Measurements from ENCODE around the gene MORN1.

DNA sequence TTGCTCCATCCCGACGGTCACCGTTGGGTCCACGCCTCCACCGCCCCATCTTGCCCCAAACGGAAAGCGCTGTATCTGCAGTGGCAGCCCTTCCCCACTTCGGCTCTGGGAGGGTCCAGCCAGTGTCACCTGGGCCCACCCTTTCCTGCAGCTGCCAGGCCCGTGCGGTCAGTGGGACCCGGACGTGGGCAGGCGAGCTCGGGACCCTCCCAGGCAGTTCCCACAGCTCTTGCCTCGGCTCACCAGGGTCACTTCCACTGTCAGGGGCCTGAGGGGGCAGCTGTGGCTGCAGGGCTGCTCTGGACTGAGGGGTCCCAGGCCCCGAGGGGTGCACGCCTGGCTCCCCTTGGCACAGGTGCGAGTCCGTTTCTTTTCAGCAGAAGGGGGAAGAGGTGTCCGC lies 82.5 kb downstream of the MORN1 start:
- no peak for TF ChIP-seq POLR2A (IDR thresholded peaks at IDR 0.05; ENCODE audit: low read depth, low read length)
- TF ChIP-seq POLR2AphosphoS5 (IDR thresholded peaks at IDR 0.05; ENCODE audit: low read depth, low read length): no peak
- TF ChIP-seq TAF1 (IDR thresholded peaks at IDR 0.05; ENCODE audit: borderline replicate concordance, low read depth, low read length): no peak

Data from GM12892 (cell line).